T-helper 1 cell treated with Interleukin-12 subunit alpha and Interleukin-12 subunit beta and Interleukin-4 antibody, amounts not matched to agents 30 ng/mL and 1 ng/mL, for 36 hours (primary cell): ENCODE data around the gene SLC25A27. TPM values are rescaled to one million over a fixed set of nuclear protein-coding genes. Genes with fewer than 3 reads are reported as not detected.

Experiments used
- intact Hi-C: fragments of 100-400 bp; cut with micrococcal nuclease; formaldehyde crosslinking; loops from one replicate; pipeline ENCODE4 v1.15.1; 2024
- total RNA-seq: library from RNA; stranded (reverse); gene quantifications from 2 replicates; pipeline ENCODE4 v1.2.3, GENCODE V29; 2022

SLC25A27 gene
- total RNA-seq, 1 donor from 2014 or later: not detected

- intact Hi-C loops: no loop called here
Observed at GRCh38 chr6:46648869-46649492, 3.8 kb upstream of the SLC25A27 start.

- intact Hi-C loops: loop anchor here (5.0 kb wide), 1 partner anchor 639 kb away; no protein-coding TSS in a partner anchor
Observed at GRCh38 chr6:46651006-46651405, 1.8 kb upstream of the SLC25A27 start.

GRCh38 chr6:46651816-46652215 lies 959 bp upstream of the SLC25A27 start:
- intact Hi-C loops: loop anchor here (1.0 to 5.0 kb wide), 3 partner anchors 523 to 825 kb away; partner anchors contain the start of genes CD2AP and ENPP4

GRCh38 chr6:46652232-46652602 lies 558 bp upstream of the SLC25A27 start:
- intact Hi-C loops: loop anchor here (1.0 to 5.0 kb wide), 3 partner anchors 523 to 825 kb away; partner anchors contain the start of genes CD2AP and ENPP4

- intact Hi-C loops: loop anchor here (2.0 to 5.0 kb wide), 2 partner anchors 641 to 823 kb away; partner anchors contain the start of gene CD2AP
Observed at GRCh38 chr6:46653439-46654195, 842 bp downstream of the SLC25A27 start.

- intact Hi-C loops: no loop called here
Observed at GRCh38 chr6:46655803-46656202, 3.0 kb downstream of the SLC25A27 start.

- intact Hi-C loops: no loop called here
Observed at GRCh38 chr6:46657642-46658041, 4.9 kb downstream of the SLC25A27 start.

GRCh38 chr6:46661483-46661882 lies 8.7 kb downstream of the SLC25A27 start:
- intact Hi-C loops: no loop called here

GRCh38 chr6:46667377-46667776 lies 14.6 kb downstream of the SLC25A27 start:
- intact Hi-C loops: no loop called here

- intact Hi-C loops: no loop called here
Observed at GRCh38 chr6:46674410-46674809, 21.6 kb downstream of the SLC25A27 start.

GRCh38 chr6:46676604-46677313 lies 24.0 kb downstream of the SLC25A27 start:
- intact Hi-C loops: no loop called here

- intact Hi-C loops: no loop called here
Observed at GRCh38 chr6:46677314-46677654, 24.5 kb downstream of the SLC25A27 start.

GRCh38 chr6:46684771-46685170 lies 32.0 kb downstream of the SLC25A27 start:
- intact Hi-C loops: no loop called here

GRCh38 chr6:46687619-46688097 lies 34.9 kb downstream of the SLC25A27 start, which contains the start of gene TDRD6:
Gene TDRD6 (plus strand): TSS chr6:46687885. CDS start chr6:46688129, 244 bp downstream.
- intact Hi-C loops: no loop called here

GRCh38 chr6:46688117-46688965 lies 35.6 kb downstream of the SLC25A27 start:
- intact Hi-C loops: no loop called here

- intact Hi-C loops: no loop called here
Observed at GRCh38 chr6:46688966-46689335, 36.2 kb downstream of the SLC25A27 start.

GRCh38 chr6:46689657-46690056 lies 36.9 kb downstream of the SLC25A27 start:
- intact Hi-C loops: no loop called here

GRCh38 chr6:46690141-46690755 lies 37.5 kb downstream of the SLC25A27 start:
- intact Hi-C loops: no loop called here

GRCh38 chr6:46690911-46691451 lies 38.2 kb downstream of the SLC25A27 start:
- intact Hi-C loops: no loop called here

GRCh38 chr6:46699970-46700369 lies 47.2 kb downstream of the SLC25A27 start:
- intact Hi-C loops: no loop called here
